ENCODE data around the gene HOXB3.
A peak's percentile ranks its signal among the peaks of the same experiment; 100 is the strongest.

Gene HOXB3

DNA sequence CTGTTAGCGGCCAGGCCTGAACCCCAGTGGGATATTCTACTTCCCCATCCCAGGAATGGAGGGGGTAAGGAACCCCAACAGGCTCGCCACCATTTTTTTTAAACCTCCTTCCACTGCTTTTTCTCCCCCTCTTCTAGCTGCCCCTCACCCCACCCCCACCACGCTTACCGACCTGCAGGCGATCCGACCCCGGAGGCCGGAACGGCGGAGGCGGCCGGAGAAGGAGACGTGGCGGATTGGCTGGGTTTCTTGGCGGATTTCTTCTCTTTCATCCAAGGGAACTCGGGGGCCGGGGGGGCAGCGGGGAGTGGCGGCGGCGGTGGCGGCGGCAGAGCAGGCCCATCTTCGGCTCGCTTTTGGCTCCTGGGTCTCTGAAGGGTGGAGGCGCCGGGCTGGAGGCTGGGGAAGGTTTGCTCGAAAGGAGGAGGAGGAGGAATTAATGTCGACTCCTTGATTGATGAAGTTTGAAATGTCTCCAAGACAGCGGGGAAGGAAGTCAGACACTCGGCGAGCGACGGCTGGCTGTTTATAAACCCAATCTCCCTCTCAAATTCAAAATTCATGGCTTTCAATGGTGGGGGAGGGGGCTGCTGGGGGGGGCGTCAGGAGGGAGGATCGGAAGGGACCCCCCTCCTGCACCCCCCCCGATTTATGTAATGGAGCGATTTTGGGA is 45.6 kb downstream of the HOXB3 start:
- TF ChIP-seq, protein P1, sequence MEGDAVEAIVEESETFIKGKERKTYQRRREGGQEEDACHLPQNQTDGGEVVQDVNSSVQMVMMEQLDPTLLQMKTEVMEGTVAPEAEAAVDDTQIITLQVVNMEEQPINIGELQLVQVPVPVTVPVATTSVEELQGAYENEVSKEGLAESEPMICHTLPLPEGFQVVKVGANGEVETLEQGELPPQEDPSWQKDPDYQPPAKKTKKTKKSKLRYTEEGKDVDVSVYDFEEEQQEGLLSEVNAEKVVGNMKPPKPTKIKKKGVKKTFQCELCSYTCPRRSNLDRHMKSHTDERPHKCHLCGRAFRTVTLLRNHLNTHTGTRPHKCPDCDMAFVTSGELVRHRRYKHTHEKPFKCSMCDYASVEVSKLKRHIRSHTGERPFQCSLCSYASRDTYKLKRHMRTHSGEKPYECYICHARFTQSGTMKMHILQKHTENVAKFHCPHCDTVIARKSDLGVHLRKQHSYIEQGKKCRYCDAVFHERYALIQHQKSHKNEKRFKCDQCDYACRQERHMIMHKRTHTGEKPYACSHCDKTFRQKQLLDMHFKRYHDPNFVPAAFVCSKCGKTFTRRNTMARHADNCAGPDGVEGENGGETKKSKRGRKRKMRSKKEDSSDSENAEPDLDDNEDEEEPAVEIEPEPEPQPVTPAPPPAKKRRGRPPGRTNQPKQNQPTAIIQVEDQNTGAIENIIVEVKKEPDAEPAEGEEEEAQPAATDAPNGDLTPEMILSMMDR (IDR thresholded peaks at IDR 0.05; ENCODE audit: low read depth, low read length): no peak
- H3K4me3 ChIP-seq (replicated peaks in 1 of 2; ENCODE audit: low read depth in 2 of 2, low read length in 2 of 2): peak overlapping the region; percentile 64 to 74
- DNase-seq (ENCODE audit: low read depth in 2 of 2): peak; percentile 84 to 86

DNA sequence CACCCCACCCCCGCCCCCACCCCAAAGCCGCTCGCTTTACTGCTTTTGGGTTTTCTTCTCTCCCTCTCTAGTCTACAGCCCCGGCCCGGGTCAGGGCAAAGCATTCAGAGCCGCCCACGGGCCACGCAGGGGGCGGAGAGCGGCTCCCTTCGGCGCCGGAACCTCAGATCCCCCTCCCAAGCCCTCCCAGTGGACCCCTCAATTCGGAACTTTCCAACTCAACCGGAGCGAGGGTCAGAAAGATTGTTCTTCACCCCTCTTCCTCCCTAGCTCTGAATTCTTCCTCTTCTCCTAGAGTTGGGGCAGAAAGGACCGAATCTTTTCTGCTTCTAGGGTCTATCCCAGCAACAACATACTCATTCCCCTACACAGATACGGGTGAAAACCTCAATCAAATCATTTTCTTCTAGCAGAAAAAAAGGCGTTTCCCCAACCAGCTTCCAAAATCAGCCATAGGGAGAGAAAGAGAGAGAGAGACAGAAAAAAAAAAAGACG is 46.1 kb downstream of the HOXB3 start:
- TF ChIP-seq, protein P1 (IDR thresholded peaks at IDR 0.05; ENCODE audit: low read depth, low read length): no peak
- DNase-seq (ENCODE audit: low read depth in 2 of 2): no peak
- H3K4me3 ChIP-seq (replicated peaks in 1 of 2; ENCODE audit: low read depth in 2 of 2, low read length in 2 of 2): peak overlapping the region; percentile 64 to 74

DNA sequence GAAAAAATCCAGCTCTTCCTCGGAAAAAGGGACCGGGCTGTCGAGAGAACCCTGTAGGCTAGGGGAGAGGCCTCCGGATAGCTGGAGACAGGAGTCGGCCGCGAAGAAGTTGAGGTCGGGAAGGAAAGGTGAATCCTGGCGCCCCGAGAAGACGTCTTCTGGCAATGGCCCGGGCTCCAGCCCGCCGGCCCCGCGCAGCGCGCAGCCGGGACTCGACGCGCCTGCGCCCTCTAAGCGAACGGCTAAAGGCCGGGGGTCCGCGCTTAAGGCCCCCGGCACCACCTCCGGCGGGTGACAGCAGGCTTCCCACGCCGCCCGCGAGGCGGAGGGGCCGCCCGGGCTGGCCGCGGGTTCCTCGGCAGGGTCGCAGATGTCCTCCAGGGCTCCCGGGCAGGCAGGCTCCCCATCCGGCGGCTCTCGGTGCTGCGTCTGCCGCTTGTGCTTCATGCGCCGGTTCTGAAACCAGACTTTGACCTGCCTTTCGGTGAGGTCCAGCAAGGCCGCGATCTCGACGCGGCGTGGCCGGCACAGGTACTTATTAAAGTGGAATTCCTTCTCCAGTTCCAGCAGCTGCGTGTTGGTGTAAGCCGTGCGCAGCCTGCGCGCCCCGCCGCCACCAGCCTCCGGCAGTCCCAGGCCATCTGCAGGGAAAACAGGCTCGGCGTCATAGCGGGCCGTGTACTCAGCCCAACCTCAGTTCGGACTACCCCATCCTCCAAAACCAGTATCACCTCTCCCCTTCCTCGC is 46.8 kb downstream of the HOXB3 start:
- H3K4me3 ChIP-seq (replicated peaks in 1 of 2; ENCODE audit: low read depth in 2 of 2, low read length in 2 of 2): peak overlapping the region; percentile 64 to 74
- peak; percentile 63 to 77 for DNase-seq (ENCODE audit: low read depth in 2 of 2)
- TF ChIP-seq, protein P1 (IDR thresholded peaks at IDR 0.05; ENCODE audit: low read depth, low read length): no peak

DNA sequence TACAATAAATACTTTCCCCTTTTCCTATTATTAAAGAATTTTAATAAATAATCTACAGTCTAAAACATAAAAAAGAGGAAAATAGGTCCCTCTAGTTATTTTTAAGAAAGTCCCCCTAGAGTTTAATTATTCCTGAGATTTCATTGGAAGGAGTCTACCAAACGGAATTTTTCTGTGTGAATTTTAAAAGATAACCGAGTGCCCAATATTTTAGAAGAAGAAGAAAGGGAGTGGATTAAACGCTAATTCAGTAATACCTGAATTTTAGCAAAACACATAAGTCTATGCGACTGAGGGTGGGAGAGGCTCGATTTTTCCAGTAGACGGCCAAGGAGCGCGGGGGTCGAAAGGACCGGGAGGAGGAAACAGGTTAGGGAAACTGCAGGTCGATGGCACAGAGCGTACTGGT is 47.3 kb downstream of the HOXB3 start:
- peak overlapping the region; percentile 64 to 74 for H3K4me3 ChIP-seq (replicated peaks in 1 of 2; ENCODE audit: low read depth in 2 of 2, low read length in 2 of 2)
- TF ChIP-seq, protein P1 (IDR thresholded peaks at IDR 0.05; ENCODE audit: low read depth, low read length): no peak

DNA sequence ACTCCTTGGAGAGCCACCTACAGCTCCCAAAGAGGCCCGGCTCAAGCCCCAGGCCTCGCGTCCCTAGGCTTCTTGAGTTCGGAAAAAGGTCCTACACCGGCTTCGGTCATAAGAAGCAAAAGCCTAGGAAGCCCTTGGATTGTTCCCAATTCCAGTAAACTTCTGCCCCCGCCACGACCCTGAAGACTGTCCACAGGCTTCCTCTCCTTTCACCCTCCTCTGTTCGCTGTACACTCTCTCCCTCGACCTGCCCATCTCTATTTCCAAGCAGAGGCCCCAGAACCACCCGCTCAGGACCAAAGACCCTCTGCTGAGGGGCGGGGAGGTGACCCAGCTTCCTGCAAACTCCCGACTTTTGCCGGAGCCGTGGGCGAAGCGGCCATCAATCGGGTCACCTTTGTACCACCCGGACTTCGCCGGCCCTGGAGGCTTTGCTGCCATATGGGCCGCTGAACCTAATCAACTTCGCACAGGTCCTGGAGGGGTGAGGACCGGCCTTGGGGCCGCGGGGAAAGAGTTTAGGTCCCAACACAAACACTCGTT is 47.9 kb downstream of the HOXB3 start:
- TF ChIP-seq, protein P1 (IDR thresholded peaks at IDR 0.05; ENCODE audit: low read depth, low read length): no peak
- peak overlapping the region; percentile 64 to 74 for H3K4me3 ChIP-seq (replicated peaks in 1 of 2; ENCODE audit: low read depth in 2 of 2, low read length in 2 of 2)
- DNase-seq (ENCODE audit: low read depth in 2 of 2): peak; percentile 60 to 66

More for the DNA sequence above, 47.3 kb downstream of the HOXB3 start:
- DNase-seq (ENCODE audit: low read depth in 2 of 2): no peak

DNA sequence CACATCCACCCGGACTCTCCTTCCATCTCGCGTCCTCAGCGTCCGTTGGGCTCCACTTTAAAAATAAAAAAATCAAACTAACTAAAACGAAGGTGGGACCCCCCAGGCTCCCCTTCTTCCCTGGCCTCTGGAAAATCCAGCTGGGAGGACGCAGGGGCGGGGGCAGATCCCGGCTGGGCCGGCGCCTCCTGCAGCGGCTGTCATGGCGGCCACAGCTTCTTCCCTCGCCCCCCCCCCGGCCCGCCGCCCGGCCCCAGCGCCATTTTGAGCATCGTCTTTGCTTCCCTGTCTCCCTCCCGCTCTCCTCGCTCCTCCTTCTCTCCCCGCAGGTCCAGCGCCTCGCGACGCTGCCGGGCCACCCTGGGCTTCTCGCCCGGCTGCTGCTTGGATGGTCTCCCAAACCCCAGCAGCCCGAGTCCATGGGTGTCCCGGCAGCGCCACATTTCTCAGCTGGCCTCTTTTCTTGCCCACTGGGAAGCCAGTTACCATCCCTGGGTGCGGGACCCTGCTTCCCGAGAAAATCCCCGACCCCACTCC is 48.4 kb downstream of the HOXB3 start:
- peak; percentile 75 to 86 for DNase-seq (ENCODE audit: low read depth in 2 of 2)
- TF ChIP-seq, protein P1 (IDR thresholded peaks at IDR 0.05; ENCODE audit: low read depth, low read length): no peak
- peak overlapping the region; percentile 64 to 74 for H3K4me3 ChIP-seq (replicated peaks in 1 of 2; ENCODE audit: low read depth in 2 of 2, low read length in 2 of 2)
